Astrocyte (in vitro differentiated cells and primary cell): ENCODE results near the gene IRF3. TPM values are rescaled to one million over a fixed set of nuclear protein-coding genes. Genes with fewer than 3 reads are reported as not detected.
A peak's percentile ranks its signal among the peaks of the same experiment; 100 is the strongest.

Experiments
- DNase-seq: peaks from one replicate; pipeline ENCODE4 v3.0.0-alpha.2; 2010; ENCODE audit warnings: low read depth
- FAIRE-seq: peaks from 2 replicates; lab custom pipeline; 2011; peaks lifted over from hg19 to GRCh38; lab: Jason Lieb, UNC
- H2AFZ ChIP-seq: 2 replicates; pipeline ENCODE4 v1.6.0; 2012; ENCODE audit warnings: low read depth, low read length, inconsistent platforms
- H3K27ac ChIP-seq: 2 replicates; pipeline ENCODE4 v1.5.1; 2011; ENCODE audit warnings: low read depth, low read length, inconsistent platforms
- H3K27me3 ChIP-seq: 2 replicates; pipeline ENCODE4 v1.6.0; 2011; ENCODE audit warnings: low read length, inconsistent platforms; ENCODE audit not compliant: insufficient read depth
- H3K36me3 ChIP-seq: 2 replicates; pipeline ENCODE4 v1.5.1; 2011; ENCODE audit warnings: low read length, inconsistent platforms; ENCODE audit not compliant: insufficient read depth
- H3K4me1 ChIP-seq: 2 replicates; pipeline ENCODE4 v1.5.1; 2011; ENCODE audit warnings: low read length, inconsistent platforms; ENCODE audit not compliant: insufficient read depth
- H3K4me2 ChIP-seq: 2 replicates; pipeline ENCODE4 v1.6.0; 2012; ENCODE audit warnings: low read length, inconsistent platforms
- H3K4me3 ChIP-seq: 2 replicates; pipeline ENCODE4 v1.5.1; 2011; ENCODE audit warnings: low read depth, mild to moderate bottlenecking, low read length, inconsistent platforms; ENCODE audit not compliant: insufficient read depth
- H3K79me2 ChIP-seq: 2 replicates; pipeline ENCODE4 v1.6.0; 2012; ENCODE audit warnings: mild to moderate bottlenecking, low read length, inconsistent platforms; ENCODE audit not compliant: insufficient read depth
- H3K9ac ChIP-seq: 2 replicates; pipeline ENCODE4 v1.6.0; 2012; ENCODE audit warnings: mild to moderate bottlenecking, low read length, inconsistent platforms
- H3K9me3 ChIP-seq: 2 replicates; pipeline ENCODE4 v1.5.1; 2012; ENCODE audit warnings: low read depth, mild to moderate bottlenecking, low read length, inconsistent platforms; ENCODE audit not compliant: insufficient read depth
- H4K20me1 ChIP-seq: 2 replicates; pipeline ENCODE4 v1.6.0; 2012; ENCODE audit warnings: low read length, inconsistent platforms; ENCODE audit not compliant: insufficient read depth
- H3K27ac Mint-ChIP-seq: one replicate; pipeline ENCODE4 v1.8.0; 2021; ENCODE audit warnings: mild to moderate bottlenecking, mixed read lengths; ENCODE audit not compliant: unreplicated experiment
- H3K27me3 Mint-ChIP-seq: one replicate; pipeline ENCODE4 v1.8.0; 2021; ENCODE audit warnings: low read depth, mixed read lengths; ENCODE audit not compliant: unreplicated experiment
- H3K36me3 Mint-ChIP-seq: one replicate; pipeline ENCODE4 v1.8.0; 2021; ENCODE audit warnings: low read depth, mixed read lengths; ENCODE audit not compliant: unreplicated experiment
- H3K4me1 Mint-ChIP-seq: one replicate; pipeline ENCODE4 v1.8.0; 2021; ENCODE audit warnings: low read depth, mixed read lengths; ENCODE audit not compliant: unreplicated experiment
- H3K4me3 Mint-ChIP-seq: one replicate; pipeline ENCODE4 v1.8.0; 2021; ENCODE audit warnings: mild to moderate bottlenecking, moderate library complexity, mixed read lengths; ENCODE audit not compliant: unreplicated experiment
- H3K9me3 Mint-ChIP-seq: one replicate; pipeline ENCODE4 v1.8.0; 2021; ENCODE audit warnings: mild to moderate bottlenecking, mixed read lengths; ENCODE audit not compliant: unreplicated experiment
- EZH2 ChIP-seq: IDR thresholded peaks from 2 replicates; pipeline ENCODE4 v1.6.1; 2012; ENCODE audit warnings: mild to moderate bottlenecking, low read length, inconsistent platforms; ENCODE audit not compliant: insufficient read depth
- total RNA-seq: library from RNA; stranded (reverse); gene quantifications from 2 replicates; pipeline ENCODE4 v1.2.1, GENCODE V29; 2021
- TF ChIP-seq, protein P1 (sequence below): IDR thresholded peaks from 2 replicates; pipeline ENCODE4 v1.5.1; 2011; ENCODE audit warnings: low read depth, mild to moderate bottlenecking, inconsistent platforms, low read length, moderate library complexity; ENCODE audit not compliant: insufficient read depth

IRF3 gene
- total RNA-seq, 1 donor from 2014 or later: 68.1 TPM

DNA sequence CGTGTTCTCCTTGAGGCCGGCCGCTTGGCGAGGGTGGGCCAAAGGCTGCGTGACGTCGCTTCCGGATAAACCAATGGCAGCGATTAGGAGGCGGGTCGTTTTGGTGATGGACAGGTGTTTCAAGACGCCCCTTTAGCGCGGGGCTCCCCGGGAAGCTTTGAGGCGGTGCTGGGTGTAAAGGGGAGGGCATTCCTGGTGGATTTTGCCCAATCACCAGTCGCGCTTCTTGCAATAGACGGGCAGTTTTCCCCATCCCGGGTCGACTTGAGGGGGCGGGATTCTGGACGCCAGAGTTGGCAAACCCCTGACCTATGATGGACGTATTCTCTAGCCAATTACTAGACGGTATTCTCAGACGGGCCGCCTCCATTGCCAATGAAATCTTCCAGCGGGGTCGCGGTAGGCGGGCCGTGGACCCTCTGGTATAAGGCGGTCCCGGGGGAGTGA, 11.2 kb upstream of the IRF3 start:
- Histone ChIP-seq H3K4me1 (peaks cover 23% of the 10 kb centered on the region), H3K4me2 (peak overlapping the region; percentile 93), H3K9ac (peak overlapping the region; percentile 93)

DNA sequence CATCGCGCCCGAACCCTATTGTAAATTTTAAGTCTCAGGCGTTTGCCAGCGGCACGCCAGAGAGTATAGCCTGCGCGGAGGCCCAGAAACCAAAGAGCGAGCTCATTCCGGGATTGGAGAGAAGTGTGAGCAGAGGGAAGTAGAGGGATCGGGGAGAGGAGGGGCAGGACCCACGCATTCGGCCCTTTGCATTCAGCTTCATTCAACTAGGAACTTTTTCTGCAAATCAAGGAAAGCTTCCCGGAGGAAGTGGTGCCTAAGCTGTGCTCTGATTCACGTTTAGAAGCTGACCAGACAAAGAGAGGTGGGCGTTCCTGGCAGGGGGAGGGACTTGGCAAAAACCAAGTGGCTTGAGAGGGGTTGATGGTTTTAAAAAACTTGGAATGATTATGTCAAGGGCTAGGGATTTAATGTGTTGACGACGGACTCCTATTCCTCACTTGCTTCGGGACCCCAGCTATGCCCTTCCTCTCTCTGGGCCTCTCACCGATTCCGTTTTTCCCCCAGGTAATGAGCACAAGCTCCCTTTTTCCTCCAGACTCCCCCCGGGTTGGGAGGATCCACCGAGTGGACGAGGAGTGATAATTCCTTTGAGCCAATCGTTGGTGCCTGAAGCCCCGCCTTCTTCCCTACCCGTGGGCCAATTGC, 10.6 kb upstream of the IRF3 start:
- H3K36me3 Mint-ChIP-seq: peaks cover 6% of the 10 kb centered on the region
- Histone ChIP-seq H3K79me2 (peaks cover 41% of the 10 kb centered on the region), H3K4me2 (peak overlapping the region; percentile 85), H3K4me3 (peak overlapping the region; percentile 53), H3K36me3 (no peaks in the 10 kb centered on the region), H3K9me3 (no peaks in the 10 kb centered on the region), H3K9ac (peak overlapping the region; percentile 90), H3K27ac (peak overlapping the region; percentile 98), H3K4me1 (peaks cover 23% of the 10 kb centered on the region), H4K20me1 (peaks cover 36% of the 10 kb centered on the region), H3K27me3 (no peaks in the 10 kb centered on the region), H2AFZ (peak overlapping the region; percentile 92)
- peaks cover 6% of the 10 kb centered on the region for H3K4me1 Mint-ChIP-seq
- peak; percentile 90 for DNase-seq
- H3K27ac Mint-ChIP-seq: peak overlapping the region; percentile 100
- H3K4me3 Mint-ChIP-seq: peak overlapping the region; percentile 93
- H3K9me3 Mint-ChIP-seq: no peaks in the 10 kb centered on the region
- peak; percentile 93 for FAIRE-seq
- no peaks in the 10 kb centered on the region for H3K27me3 Mint-ChIP-seq
- no peak for TF ChIP-seq EZH2

More for the DNA sequence above, 11.2 kb upstream of the IRF3 start:
- H3K27me3 ChIP-seq: no peaks in the 10 kb centered on the region
- H3K36me3 Mint-ChIP-seq: peaks cover 6% of the 10 kb centered on the region
- H3K79me2 ChIP-seq: peaks cover 45% of the 10 kb centered on the region
- peak overlapping the region; percentile 93 for H3K4me3 Mint-ChIP-seq
- H3K36me3 ChIP-seq: no peaks in the 10 kb centered on the region
- peaks cover 6% of the 10 kb centered on the region for H3K4me1 Mint-ChIP-seq
- no peaks in the 10 kb centered on the region for H3K27me3 Mint-ChIP-seq
- no peak overlapping the region for H2AFZ ChIP-seq
- no peaks in the 10 kb centered on the region for H3K9me3 ChIP-seq
- peak overlapping the region; percentile 98 for H3K27ac ChIP-seq
- H4K20me1 ChIP-seq: peaks cover 40% of the 10 kb centered on the region
- peak overlapping the region; percentile 88 for H3K4me3 ChIP-seq
- peak overlapping the region; percentile 100 for H3K27ac Mint-ChIP-seq
- DNase-seq: peak; percentile 99
- H3K9me3 Mint-ChIP-seq: no peaks in the 10 kb centered on the region
- TF ChIP-seq EZH2: no peak
- TF ChIP-seq, protein P1, sequence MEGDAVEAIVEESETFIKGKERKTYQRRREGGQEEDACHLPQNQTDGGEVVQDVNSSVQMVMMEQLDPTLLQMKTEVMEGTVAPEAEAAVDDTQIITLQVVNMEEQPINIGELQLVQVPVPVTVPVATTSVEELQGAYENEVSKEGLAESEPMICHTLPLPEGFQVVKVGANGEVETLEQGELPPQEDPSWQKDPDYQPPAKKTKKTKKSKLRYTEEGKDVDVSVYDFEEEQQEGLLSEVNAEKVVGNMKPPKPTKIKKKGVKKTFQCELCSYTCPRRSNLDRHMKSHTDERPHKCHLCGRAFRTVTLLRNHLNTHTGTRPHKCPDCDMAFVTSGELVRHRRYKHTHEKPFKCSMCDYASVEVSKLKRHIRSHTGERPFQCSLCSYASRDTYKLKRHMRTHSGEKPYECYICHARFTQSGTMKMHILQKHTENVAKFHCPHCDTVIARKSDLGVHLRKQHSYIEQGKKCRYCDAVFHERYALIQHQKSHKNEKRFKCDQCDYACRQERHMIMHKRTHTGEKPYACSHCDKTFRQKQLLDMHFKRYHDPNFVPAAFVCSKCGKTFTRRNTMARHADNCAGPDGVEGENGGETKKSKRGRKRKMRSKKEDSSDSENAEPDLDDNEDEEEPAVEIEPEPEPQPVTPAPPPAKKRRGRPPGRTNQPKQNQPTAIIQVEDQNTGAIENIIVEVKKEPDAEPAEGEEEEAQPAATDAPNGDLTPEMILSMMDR: no peak
- FAIRE-seq: no peak

DNA sequence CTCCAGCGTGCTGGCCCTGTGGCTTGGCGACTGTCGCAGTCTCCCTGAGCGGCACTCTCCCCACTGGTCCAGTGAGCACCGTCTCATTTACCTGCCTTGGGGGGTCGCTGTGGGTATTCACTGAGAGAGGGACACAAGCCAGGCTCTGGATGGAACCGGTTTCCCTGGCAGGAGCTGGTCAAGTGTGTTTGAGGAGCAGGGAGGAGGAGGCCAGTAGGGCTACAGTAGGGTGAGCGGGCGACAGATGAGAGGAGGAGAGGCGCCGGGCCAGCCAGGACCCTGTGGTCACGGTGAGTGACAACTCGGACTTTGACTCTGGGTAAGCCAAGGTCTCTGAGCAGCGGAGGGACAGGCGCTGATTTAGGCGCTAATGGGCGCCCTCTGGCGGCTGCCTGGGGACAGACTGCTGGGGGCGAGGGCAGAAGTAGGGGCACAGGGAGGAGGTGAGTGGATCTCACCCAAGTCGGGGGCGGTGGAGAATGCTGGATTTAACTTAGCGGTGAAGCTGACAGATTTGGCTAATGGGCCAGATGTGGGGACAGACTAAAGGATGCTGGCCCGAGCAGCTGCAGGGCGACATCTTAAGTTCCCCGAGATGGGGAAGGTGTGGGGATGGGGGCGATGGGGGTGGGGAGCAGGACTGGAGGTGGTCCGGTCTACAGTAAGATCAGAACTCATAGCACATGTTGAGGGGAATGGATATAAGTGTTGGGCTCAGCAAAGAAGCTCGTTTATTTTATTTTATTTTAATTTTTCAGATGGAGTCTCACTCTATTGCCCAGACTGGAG, 6.7 kb upstream of the IRF3 start:
- Histone ChIP-seq H3K4me2 (peak overlapping the region; percentile 81), H3K27ac (no peak overlapping the region), H3K36me3 (no peaks in the 10 kb centered on the region), H3K9me3 (no peaks in the 10 kb centered on the region), H3K27me3 (no peaks in the 10 kb centered on the region), H3K4me1 (peaks cover 5% of the 10 kb centered on the region), H3K4me3 (peak overlapping the region; percentile 37), H2AFZ (peak overlapping the region; percentile 88), H4K20me1 (no peaks in the 10 kb centered on the region), H3K9ac (peak overlapping the region; percentile 71), H3K79me2 (peaks cover 9% of the 10 kb centered on the region)
- Mint-ChIP-seq H3K27ac (peak overlapping the region; percentile 18), H3K9me3 (no peaks in the 10 kb centered on the region), H3K4me1 (peaks cover 2% of the 10 kb centered on the region), H3K36me3 (peaks cover 7% of the 10 kb centered on the region), H3K4me3 (peak overlapping the region; percentile 75), H3K27me3 (no peaks in the 10 kb centered on the region)
- TF ChIP-seq EZH2: no peak
- TF ChIP-seq, protein P1: peak; percentile 93
- FAIRE-seq: no peak
- peak; percentile 31 for DNase-seq
